Cerebellar nuclear complex (tissue), 1 donor: Measurements from ENCODE around the gene NSMCE1.
"Not testable (repeated sequence)": the region's sequence is repeated elsewhere in the genome, so short reads cannot be mapped to it uniquely, and the experiment has no call there.

Experiments used
- DNase-seq, 2 experiments: peaks; one replicate each; lab custom pipeline; 2025; lab: John Stamatoyannopoulos, UW

The NSMCE1 gene

GRCh38 chr16:27216297-27216885 lies 52.2 kb downstream of the NSMCE1 start:
- no peak for DNase-seq

DNA sequence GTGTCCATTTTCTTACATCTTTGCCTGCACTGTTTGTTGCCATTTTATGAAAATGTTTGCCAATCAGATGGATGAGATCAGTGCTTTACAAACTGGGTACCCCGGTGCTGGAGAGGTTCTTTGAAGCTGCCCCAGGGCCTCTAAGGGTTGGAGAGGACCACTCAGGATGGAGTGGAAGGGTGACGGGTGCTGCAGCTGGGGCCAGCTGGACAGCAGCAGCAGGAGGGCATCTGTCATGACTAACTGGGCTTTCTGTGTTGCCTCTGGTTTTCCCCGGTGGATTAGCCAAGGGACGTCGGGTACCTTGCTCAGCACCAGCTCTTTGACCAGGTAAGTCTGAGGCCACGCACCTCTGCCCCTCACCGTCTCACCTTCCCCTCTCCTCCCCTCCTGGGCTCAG lies 52.9 kb downstream of the NSMCE1 start:
- DNase-seq = no peak

DNA sequence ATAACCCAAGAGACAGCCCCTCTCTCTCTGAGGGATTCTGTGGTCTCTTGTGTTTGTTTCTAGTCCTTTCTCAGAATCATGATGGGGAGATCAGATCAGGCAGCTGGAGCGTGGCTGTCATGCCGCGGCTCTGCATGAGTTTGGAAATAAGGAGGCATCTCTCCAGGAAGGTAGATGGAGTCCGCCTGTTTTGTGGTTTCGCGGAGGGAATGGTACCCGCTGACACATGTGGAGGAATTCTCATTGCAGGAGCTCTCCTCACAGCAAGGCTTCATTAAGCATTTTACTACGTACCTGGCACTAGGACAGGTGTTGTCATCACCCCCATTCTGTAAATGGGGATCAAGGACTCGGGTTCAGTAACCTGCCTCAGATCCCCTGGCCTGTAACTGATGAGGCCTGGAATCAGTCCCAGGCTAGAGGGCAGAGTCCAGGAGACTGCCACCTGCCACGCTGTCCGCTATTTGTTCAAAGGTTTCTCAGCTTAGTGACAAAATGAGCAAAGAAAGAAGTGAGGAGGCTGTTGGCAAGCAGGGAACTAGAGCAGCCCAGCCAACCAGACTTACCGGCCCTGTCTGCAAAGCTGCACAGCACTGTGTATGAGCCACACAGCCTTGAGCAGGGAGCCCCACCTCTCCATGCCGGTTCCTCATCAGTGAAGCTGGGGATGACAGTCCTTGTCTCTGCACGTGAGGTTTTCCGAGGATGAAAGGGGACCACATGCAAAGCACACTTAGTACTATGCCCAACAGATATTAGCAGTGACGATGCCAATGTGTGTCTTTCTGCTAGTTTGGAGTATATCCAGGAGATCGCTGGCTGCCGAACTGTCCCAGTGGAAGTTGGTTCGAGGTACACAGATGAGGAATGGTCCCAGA lies 54.2 kb downstream of the NSMCE1 start:
- DNase-seq = peak; percentile 31 to 60

- no peak for DNase-seq
These were observed 57.5 kb downstream of the NSMCE1 start for GRCh38 chr16:27211026-27211425.

DNA sequence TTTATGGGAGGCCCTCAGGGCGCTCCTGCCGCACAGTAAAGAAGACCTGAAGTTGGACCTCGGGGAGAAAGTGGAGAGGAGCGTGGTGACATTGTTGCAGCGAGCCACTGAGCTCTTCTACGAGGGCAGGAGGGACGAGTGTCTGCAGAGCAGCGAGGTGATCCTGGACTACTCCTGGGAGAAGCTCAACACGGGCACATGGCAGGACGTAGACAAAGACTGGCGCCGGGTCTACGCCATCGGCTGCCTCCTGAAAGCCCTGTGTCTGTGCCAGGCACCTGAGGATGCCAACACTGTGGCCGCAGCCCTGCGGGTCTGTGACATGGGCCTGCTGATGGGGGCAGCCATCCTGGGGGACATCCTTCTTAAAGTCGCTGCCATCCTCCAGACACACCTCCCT lies 58.4 kb downstream of the NSMCE1 start:
- no peak for DNase-seq

DNA sequence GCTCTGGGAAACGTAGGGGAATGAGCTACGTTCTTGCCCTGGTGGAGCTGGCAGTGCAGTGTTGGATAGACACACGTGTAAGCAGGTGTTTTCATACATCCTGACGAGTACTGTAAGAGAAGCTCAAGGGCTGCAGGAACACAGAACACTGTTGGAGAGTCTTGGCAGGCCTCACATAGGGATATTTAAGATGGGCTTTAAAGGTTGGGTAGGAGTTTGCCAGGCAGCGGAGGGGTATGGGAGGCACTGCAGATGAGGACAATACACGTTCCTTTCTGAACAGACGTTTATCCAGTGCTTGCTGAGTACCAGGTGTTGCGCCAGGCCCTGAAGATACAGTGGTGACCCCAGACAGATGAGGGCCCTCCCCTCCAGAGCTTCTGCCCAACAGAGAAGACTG lies 59.0 kb downstream of the NSMCE1 start:
- no peak for DNase-seq

GRCh38 chr16:27208796-27209195 lies 59.8 kb downstream of the NSMCE1 start:
- DNase-seq = no peak

DNA sequence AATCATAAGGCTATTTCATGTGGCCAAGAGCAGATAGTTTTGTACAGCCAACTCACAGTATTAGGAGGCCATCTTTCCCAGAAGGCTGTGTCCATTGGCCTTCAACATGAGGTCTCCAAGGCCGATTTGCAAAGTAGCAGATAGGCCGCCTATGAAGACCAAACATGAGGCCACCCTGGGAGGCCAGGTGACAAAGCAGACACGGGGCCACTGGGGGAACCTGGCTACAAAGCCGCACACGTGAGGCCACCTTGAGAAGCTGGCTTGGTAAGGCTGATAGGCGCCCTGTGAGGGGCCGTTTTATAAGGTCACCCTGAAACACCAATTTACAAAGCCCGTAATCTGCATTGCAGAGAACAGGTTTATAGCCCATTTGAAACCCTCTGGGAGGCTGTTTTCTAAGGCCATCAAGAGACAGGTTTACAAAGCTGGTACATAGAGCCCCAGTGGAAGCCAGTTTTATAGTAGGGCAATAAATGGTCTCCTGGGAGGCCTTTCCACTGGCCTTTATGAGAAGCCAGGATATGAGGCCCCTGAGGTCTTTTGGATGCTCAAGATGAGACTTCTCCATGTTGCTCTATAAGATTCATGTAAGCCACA lies 60.4 kb downstream of the NSMCE1 start:
- DNase-seq = no peak

GRCh38 chr16:27207121-27207520 lies 61.5 kb downstream of the NSMCE1 start:
- DNase-seq = not testable (repeated sequence)

GRCh38 chr16:27205423-27206065 lies 63.0 kb downstream of the NSMCE1 start:
- DNase-seq = no peak

- DNase-seq = no peak
These were observed 64.2 kb downstream of the NSMCE1 start for GRCh38 chr16:27204312-27204915.

DNA sequence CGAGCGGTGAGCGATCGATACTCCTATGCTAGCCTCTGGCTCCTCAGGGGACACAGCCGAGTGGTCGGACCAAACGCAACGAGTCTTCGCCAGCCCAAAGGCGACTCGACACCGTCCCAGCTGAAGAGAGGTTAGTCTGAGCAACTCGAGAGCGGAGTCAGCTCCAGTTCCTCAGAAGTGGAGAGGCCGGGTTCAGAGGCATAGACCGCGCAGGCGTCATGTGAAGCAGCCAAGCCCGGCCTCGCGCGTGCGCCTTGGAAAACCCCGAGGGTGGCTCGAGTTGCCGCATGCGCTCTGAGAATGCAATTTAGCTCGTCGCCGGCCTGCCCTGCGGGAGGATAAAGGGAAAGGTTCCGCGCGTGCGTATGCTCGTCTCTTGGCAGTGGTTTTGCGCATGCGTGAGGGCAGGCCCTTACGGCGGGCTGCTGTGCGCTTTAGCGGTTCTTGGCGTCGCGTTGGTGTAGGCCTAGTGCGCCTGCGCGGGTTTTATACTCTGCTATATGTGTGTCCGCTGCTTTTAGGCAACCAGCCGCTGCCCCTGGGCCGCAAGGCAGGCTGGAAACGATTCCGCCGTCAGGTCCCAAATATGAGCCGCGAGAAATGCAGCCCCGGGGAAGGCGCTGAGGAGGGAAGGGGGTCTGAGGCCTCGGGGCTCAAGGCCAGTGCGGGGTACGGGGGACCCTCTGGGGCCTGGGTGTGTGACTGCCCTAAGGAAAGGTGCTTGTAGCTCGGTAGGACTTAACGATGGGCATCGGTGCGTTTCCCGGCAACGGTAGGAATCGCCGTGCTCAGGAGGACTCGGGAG lies 64.9 kb downstream of the NSMCE1 start, which contains the start of gene KDM8:
TSS of gene KDM8 (plus strand) at position 20 of the 805 bp plus-strand sequence. CDS start 6,598 bp downstream, outside the sequence.
- peak; percentile 86 to 92 for DNase-seq

DNA sequence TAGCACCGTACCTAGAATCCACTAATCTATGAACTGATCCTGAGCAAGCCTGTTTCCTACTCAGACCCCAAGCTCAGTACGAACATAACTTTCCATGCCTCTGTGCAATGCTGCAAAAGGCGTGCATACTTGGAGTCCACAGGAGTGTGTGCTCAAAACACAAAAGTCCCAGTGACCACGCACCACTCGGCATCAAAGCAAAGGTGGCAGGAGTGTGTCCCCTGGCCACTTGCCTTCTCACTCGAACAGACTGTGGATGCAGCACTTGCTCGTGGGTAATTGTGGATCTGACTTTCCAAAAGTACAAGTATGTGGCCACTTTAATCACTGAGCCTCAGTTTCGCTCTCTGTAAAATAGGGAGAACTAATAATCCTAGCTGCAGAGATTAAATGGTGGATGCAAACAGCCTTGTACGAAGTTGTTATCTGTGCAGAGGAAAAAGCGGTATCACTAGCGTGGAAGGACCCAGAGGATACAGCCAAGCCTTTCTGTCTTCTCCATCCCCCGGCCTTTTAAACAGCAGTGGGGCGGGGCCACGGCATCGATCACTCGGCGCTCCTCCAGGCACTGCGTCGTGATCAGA lies 65.6 kb downstream of the NSMCE1 start:
- peak in 1 of 2 experiments; percentile 86 for DNase-seq

GRCh38 chr16:27200914-27201313 lies 67.7 kb downstream of the NSMCE1 start:
- DNase-seq = not testable (repeated sequence)

GRCh38 chr16:27199736-27200135 lies 68.8 kb downstream of the NSMCE1 start:
- DNase-seq = no peak

GRCh38 chr16:27199235-27199586 lies 69.4 kb downstream of the NSMCE1 start:
- no peak for DNase-seq

DNA sequence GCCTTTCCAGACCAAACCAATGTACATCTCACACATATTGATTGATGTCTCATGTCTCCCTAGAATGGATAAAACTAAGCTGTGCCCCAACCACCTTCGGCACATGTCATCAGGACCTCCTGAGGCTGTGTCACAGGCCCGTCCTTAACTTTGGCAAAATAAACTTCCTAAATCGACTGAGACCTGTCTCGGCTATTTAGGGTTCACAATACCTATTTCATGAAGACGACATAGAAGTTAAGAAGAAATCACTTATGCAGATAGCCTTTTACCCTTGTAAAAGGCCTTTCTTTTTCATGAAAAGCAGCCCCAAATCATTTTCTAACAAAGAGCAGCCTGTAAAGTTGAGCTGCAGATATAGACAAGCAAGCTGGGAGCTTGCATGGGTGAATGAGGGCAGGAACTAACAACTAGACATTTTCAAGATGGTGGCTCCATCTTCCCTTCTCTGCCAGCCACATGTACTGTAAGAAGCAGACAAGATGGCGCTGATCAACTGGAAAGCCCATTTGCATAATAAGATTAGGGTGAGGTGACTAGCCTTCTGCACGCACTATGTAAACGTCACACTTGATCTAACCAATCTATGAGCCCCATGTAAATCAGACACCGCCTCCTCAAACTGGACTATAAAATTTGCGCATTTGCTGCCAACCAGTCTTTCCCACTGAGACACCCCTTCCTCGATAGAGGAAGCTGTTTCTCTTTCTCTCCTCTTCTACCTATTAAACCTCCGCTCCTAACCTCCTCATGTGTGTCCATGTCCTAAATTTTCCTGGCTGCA lies 69.9 kb downstream of the NSMCE1 start:
- no peak for DNase-seq

- no peak for DNase-seq
These were observed 71.6 kb downstream of the NSMCE1 start for GRCh38 chr16:27197004-27197403.

DNA sequence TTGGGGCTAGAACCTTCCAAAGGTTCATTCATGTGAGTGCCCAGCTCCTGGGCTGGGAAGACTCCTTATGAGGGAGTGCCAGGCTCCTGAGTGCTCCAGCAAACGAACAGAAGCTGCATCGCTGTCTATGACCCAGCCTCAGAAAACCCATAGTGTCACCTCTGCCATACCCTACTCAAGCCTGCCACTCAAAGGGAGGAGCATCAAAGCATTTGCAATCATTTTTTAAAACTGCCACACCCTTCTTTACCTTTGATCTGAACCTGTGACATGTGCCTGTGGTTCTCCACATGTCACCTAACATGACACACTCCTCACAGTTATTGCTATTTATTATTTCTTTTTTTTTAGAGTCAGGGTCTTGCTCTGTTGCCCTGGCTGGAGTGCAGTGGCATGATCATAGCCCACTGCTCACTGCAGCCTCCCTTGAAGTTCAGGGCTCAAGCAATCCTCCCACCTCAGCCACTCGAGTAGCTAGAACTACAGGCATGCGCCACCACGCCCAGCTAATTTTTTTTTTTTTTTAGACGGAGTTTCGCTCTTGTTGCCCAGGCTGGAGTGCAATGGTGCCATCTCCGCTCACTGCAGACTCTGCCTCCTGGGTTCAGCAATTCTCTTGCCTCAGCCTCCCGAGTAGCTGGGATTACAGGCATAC lies 72.5 kb downstream of the NSMCE1 start:
- DNase-seq = no peak
